Right lobe of liver (tissue), 4 donors: Measurements from ENCODE around the gene COX19.

Source experiments
- POLR2A ChIP-seq: fragments of 450-650 bp; IDR thresholded peaks from one replicate; pipeline ENCODE4 v1.6.1; 2017; ENCODE audit warnings: antibody characterized with exemption, mild to moderate bottlenecking
- TF ChIP-seq, protein P1 (sequence below), 4 donors: fragments of 200-600 bp in 3 of 4; fragments of 450-650 bp in 1 of 4; IDR thresholded peaks; one replicate each; pipeline versions ENCODE4 v1.5.1 to v1.8.0; 2016 to 2022; ENCODE audit warnings: antibody characterized with exemption in 4 of 4, mild to moderate bottlenecking in 2 of 4
- donor health status: DM: no; HTN: no; CAD: no.
- donor health status: DM: no; HTN: no; CAD: no.
- donor health status: DM: no; HTN: yes; CAD: no.

DNA sequence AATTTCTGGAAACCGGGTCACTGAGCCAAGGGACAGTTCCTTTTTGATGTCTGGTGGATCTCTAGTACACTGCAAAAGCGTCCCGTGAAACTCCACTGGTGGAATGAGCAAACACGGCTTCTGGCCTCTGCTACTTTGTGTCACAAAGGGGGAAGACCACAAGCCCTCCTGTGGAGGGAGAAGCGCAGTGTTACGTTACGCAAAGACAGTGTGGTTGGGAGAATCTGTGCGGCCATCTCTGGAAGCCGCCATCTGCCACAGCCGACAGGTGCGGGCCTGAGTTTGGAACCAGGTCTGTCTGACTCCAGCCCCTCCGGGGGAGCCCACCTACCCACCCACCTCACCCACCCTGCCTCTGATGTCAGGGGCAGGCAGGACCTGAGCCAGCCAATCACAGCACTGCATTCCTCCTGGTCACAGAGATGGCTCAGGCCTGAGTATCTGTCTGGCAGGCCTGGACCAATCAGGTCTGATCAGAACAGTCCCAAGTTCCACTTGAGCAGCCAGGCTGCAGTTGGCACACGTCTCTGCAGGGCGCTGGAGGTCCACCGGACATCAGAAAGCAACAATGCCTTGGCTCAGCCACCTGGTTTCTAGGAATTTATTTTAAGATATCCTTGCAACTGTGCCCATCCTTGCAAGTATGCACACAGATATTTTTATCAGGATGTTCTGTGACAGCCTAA is 4.7 kb upstream of the COX19 start:
- TF ChIP-seq POLR2A: no peak
- TF ChIP-seq, protein P1, sequence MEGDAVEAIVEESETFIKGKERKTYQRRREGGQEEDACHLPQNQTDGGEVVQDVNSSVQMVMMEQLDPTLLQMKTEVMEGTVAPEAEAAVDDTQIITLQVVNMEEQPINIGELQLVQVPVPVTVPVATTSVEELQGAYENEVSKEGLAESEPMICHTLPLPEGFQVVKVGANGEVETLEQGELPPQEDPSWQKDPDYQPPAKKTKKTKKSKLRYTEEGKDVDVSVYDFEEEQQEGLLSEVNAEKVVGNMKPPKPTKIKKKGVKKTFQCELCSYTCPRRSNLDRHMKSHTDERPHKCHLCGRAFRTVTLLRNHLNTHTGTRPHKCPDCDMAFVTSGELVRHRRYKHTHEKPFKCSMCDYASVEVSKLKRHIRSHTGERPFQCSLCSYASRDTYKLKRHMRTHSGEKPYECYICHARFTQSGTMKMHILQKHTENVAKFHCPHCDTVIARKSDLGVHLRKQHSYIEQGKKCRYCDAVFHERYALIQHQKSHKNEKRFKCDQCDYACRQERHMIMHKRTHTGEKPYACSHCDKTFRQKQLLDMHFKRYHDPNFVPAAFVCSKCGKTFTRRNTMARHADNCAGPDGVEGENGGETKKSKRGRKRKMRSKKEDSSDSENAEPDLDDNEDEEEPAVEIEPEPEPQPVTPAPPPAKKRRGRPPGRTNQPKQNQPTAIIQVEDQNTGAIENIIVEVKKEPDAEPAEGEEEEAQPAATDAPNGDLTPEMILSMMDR (IDR thresholded peaks at IDR 0.05): no peak
